OCI-M1 (cell line): ENCODE results near the gene CIRBP.
"Not testable (repeated sequence)": the region's sequence is repeated elsewhere in the genome, so short reads cannot be mapped to it uniquely, and the experiment has no call there.

Experiments
- DNase-seq: peaks from one replicate; lab custom pipeline; 2025; lab: John Stamatoyannopoulos, UW

CIRBP gene

GRCh38 chr19:1291761-1292418 is 22.8 kb downstream of the CIRBP start:
- DNase-seq, result no peak

- no peak for DNase-seq
Measured at GRCh38 chr19:1292419-1293151, 23.5 kb downstream of the CIRBP start.

- DNase-seq, result no peak
Measured at GRCh38 chr19:1293782-1294604, 24.9 kb downstream of the CIRBP start.

GRCh38 chr19:1294688-1295087 is 25.6 kb downstream of the CIRBP start:
- no peak for DNase-seq

- DNase-seq, result no peak
Measured at GRCh38 chr19:1295169-1296012, 26.3 kb downstream of the CIRBP start.

GRCh38 chr19:1296078-1296477 is 26.9 kb downstream of the CIRBP start:
- DNase-seq, result no peak

- no peak for DNase-seq
Measured at GRCh38 chr19:1296575-1297271, 27.6 kb downstream of the CIRBP start.

GRCh38 chr19:1298235-1298634 is 29.1 kb downstream of the CIRBP start:
- no peak for DNase-seq

GRCh38 chr19:1299801-1300200 is 30.7 kb downstream of the CIRBP start:
- DNase-seq, result no peak

- DNase-seq, result no peak
Measured at GRCh38 chr19:1300744-1301490, 31.8 kb downstream of the CIRBP start.

- DNase-seq, result no peak
Measured at GRCh38 chr19:1302533-1303239, 33.6 kb downstream of the CIRBP start.

GRCh38 chr19:1304197-1304924 is 35.2 kb downstream of the CIRBP start:
- no peak for DNase-seq

GRCh38 chr19:1305354-1305753 is 36.2 kb downstream of the CIRBP start:
- DNase-seq, result not testable (repeated sequence)

- no peak for DNase-seq
Measured at GRCh38 chr19:1307320-1307719, 38.2 kb downstream of the CIRBP start.

GRCh38 chr19:1307755-1308303 is 38.7 kb downstream of the CIRBP start:
- DNase-seq, result no peak

GRCh38 chr19:1308718-1309117 is 39.6 kb downstream of the CIRBP start:
- no peak for DNase-seq

- DNase-seq, result no peak
Measured at GRCh38 chr19:1309977-1310852, 41.1 kb downstream of the CIRBP start.

GRCh38 chr19:1310853-1311180 is 41.7 kb downstream of the CIRBP start:
- no peak for DNase-seq
